Measurements from ENCODE around the gene ITGB7.

ITGB7 gene

GRCh38 chr12:53230108-53230845 lies 23.2 kb upstream of the ITGB7 start:
- no peak for DNase-seq

GRCh38 chr12:53229454-53229853 lies 22.4 kb upstream of the ITGB7 start:
- no peak for DNase-seq

GRCh38 chr12:53227836-53228235 lies 20.8 kb upstream of the ITGB7 start:
- DNase-seq, result no peak

GRCh38 chr12:53227341-53227740 lies 20.3 kb upstream of the ITGB7 start:
- DNase-seq, result no peak

- DNase-seq, result no peak
These were observed 19.8 kb upstream of the ITGB7 start for GRCh38 chr12:53226815-53227214.

GRCh38 chr12:53225635-53226424 lies 18.8 kb upstream of the ITGB7 start:
- DNase-seq, result no peak

GRCh38 chr12:53224897-53225634 lies 18.0 kb upstream of the ITGB7 start:
- DNase-seq, result no peak

GRCh38 chr12:53224061-53224896 lies 17.2 kb upstream of the ITGB7 start:
- DNase-seq, result no peak

GRCh38 chr12:53223389-53224060 lies 16.5 kb upstream of the ITGB7 start:
- no peak for DNase-seq

- no peak for DNase-seq
These were observed 15.8 kb upstream of the ITGB7 start for GRCh38 chr12:53222806-53223261.

GRCh38 chr12:53222170-53222721 lies 15.2 kb upstream of the ITGB7 start:
- DNase-seq, result no peak

- no peak for DNase-seq
These were observed 14.4 kb upstream of the ITGB7 start for GRCh38 chr12:53221203-53222080.

GRCh38 chr12:53220694-53221202 lies 13.7 kb upstream of the ITGB7 start:
- no peak for DNase-seq

GRCh38 chr12:53219956-53220693 lies 13.1 kb upstream of the ITGB7 start:
- no peak for DNase-seq

GRCh38 chr12:53219292-53219955 lies 12.4 kb upstream of the ITGB7 start:
- no peak for DNase-seq

GRCh38 chr12:53218551-53219291 lies 11.7 kb upstream of the ITGB7 start:
- no peak for DNase-seq

GRCh38 chr12:53217931-53218307 lies 10.9 kb upstream of the ITGB7 start:
- no peak for DNase-seq

Data from NCI-H1092 treated with DMSO at 0.1 percent for 48 hours (cell line).